ENCODE results near the gene MAP3K13.

Gene MAP3K13

DNA sequence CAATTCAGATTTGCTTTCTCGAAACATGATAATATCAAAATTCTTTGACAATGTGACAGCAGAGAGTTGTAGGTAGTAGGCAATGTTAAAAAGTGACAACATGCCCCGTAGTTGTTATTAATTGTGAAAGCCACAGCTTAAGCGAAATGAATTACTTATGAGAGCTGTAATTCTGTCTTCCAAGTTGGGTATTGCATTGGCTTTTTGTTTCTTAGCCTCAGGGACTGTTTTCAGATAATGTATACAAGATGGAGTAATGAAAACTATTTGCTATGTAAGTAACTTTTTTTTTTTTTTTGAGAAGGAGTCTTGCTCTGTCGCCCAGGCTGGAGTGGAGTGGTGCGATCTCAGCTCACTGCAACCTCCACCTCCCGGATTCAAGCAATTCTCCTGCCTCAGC, 43.1 kb upstream of the MAP3K13 start:
- H3K9me3 Mint-ChIP-seq, result no peaks in the 10 kb centered on the region

DNA sequence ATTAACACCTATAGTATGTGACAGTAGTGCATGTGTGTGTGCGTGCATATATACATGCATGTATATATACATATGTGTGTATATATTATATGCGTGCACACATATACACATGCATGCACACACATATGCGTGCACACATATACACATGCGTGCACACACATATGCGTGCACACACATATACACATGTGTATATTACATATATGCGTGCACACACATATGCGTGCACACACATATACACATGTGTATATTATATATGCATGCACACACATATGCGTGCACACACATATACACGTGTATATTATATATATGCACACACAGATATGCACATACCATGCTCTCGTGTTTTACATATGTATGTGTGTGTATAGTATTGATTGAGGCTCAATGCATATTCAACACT, 42.0 kb upstream of the MAP3K13 start:
- Mint-ChIP-seq H3K4me3 (no peak overlapping the region), H3K27ac (no peak overlapping the region), H3K9me3 (no peaks in the 10 kb centered on the region), H3K27me3 (ENCODE audit: low read depth, poor library complexity) (peaks cover 9% of the 10 kb centered on the region), H3K36me3 (ENCODE audit: low read depth) (no peaks in the 10 kb centered on the region), H3K4me1 (no peaks in the 10 kb centered on the region)
- TF ChIP-seq, protein P1, sequence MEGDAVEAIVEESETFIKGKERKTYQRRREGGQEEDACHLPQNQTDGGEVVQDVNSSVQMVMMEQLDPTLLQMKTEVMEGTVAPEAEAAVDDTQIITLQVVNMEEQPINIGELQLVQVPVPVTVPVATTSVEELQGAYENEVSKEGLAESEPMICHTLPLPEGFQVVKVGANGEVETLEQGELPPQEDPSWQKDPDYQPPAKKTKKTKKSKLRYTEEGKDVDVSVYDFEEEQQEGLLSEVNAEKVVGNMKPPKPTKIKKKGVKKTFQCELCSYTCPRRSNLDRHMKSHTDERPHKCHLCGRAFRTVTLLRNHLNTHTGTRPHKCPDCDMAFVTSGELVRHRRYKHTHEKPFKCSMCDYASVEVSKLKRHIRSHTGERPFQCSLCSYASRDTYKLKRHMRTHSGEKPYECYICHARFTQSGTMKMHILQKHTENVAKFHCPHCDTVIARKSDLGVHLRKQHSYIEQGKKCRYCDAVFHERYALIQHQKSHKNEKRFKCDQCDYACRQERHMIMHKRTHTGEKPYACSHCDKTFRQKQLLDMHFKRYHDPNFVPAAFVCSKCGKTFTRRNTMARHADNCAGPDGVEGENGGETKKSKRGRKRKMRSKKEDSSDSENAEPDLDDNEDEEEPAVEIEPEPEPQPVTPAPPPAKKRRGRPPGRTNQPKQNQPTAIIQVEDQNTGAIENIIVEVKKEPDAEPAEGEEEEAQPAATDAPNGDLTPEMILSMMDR (IDR thresholded peaks at IDR 0.05), result no peak
- DNase-seq, result no peak

More for the DNA sequence above, 43.1 kb upstream of the MAP3K13 start:
- no peak overlapping the region for H3K4me3 Mint-ChIP-seq
- H3K27me3 Mint-ChIP-seq (ENCODE audit: low read depth, poor library complexity), result peaks cover 5% of the 10 kb centered on the region
- no peak overlapping the region for H3K27ac Mint-ChIP-seq
- H3K4me1 Mint-ChIP-seq, result no peaks in the 10 kb centered on the region
- no peaks in the 10 kb centered on the region for H3K36me3 Mint-ChIP-seq (ENCODE audit: low read depth)
- no peak for DNase-seq
- TF ChIP-seq, protein P1 (IDR thresholded peaks at IDR 0.05), result no peak

GRCh38 chr3:185322101-185322719, 40.7 kb upstream of the MAP3K13 start:
- Mint-ChIP-seq H3K27ac (no peak overlapping the region), H3K36me3 (ENCODE audit: low read depth) (no peaks in the 10 kb centered on the region), H3K4me3 (no peak overlapping the region), H3K4me1 (no peaks in the 10 kb centered on the region), H3K27me3 (ENCODE audit: low read depth, poor library complexity) (peaks cover 11% of the 10 kb centered on the region), H3K9me3 (no peaks in the 10 kb centered on the region)
- no peak for DNase-seq
- TF ChIP-seq, protein P1 (IDR thresholded peaks at IDR 0.05), result no peak

- Mint-ChIP-seq H3K4me3 (no peak overlapping the region), H3K9me3 (no peaks in the 10 kb centered on the region), H3K27ac (peak overlapping the region; percentile 37), H3K36me3 (ENCODE audit: low read depth) (no peaks in the 10 kb centered on the region), H3K27me3 (ENCODE audit: low read depth, poor library complexity) (peaks cover 14% of the 10 kb centered on the region), H3K4me1 (peaks cover 5% of the 10 kb centered on the region)
- TF ChIP-seq, protein P1 (IDR thresholded peaks at IDR 0.05), result no peak
- no peak for DNase-seq
Observed at GRCh38 chr3:185325946-185326791, 36.8 kb upstream of the MAP3K13 start.

GRCh38 chr3:185327062-185327461, 35.9 kb upstream of the MAP3K13 start:
- DNase-seq, result no peak
- peaks cover 14% of the 10 kb centered on the region for H3K27me3 Mint-ChIP-seq (ENCODE audit: low read depth, poor library complexity)
- no peaks in the 10 kb centered on the region for H3K9me3 Mint-ChIP-seq
- no peak overlapping the region for H3K27ac Mint-ChIP-seq
- H3K4me1 Mint-ChIP-seq, result peaks cover 5% of the 10 kb centered on the region
- TF ChIP-seq, protein P1 (IDR thresholded peaks at IDR 0.05), result no peak
- H3K4me3 Mint-ChIP-seq, result no peak overlapping the region
- no peaks in the 10 kb centered on the region for H3K36me3 Mint-ChIP-seq (ENCODE audit: low read depth)
